ENCODE data around the gene WNT9B.

WNT9B gene

GRCh38 chr17:46884552-46884951 lies 33.2 kb downstream of the WNT9B start:
- no peak for DNase-seq

- DNase-seq, result no peak
Observed at GRCh38 chr17:46885415-46886309, 34.3 kb downstream of the WNT9B start.

GRCh38 chr17:46886310-46886663 lies 34.9 kb downstream of the WNT9B start:
- DNase-seq, result no peak

GRCh38 chr17:46887717-46888116 lies 36.3 kb downstream of the WNT9B start:
- DNase-seq, result no peak

- DNase-seq, result no peak
Observed at GRCh38 chr17:46888727-46889126, 37.3 kb downstream of the WNT9B start.

- DNase-seq, result no peak
Observed at GRCh38 chr17:46889519-46889918, 38.1 kb downstream of the WNT9B start.

- DNase-seq, result no peak
Observed at GRCh38 chr17:46889992-46890564, 38.7 kb downstream of the WNT9B start.

- DNase-seq, result no peak
Observed at GRCh38 chr17:46890638-46891037, 39.3 kb downstream of the WNT9B start.

- DNase-seq, result no peak
Observed at GRCh38 chr17:46892192-46892703, 40.9 kb downstream of the WNT9B start.

- no peak for DNase-seq
Observed at GRCh38 chr17:46894024-46894423, 42.6 kb downstream of the WNT9B start.

GRCh38 chr17:46894476-46895151 lies 43.2 kb downstream of the WNT9B start:
- DNase-seq, result no peak

- no peak for DNase-seq
Observed at GRCh38 chr17:46895171-46895570, 43.8 kb downstream of the WNT9B start.

GRCh38 chr17:46896991-46897390 lies 45.6 kb downstream of the WNT9B start:
- no peak for DNase-seq

GRCh38 chr17:46898364-46898763 lies 47.0 kb downstream of the WNT9B start:
- DNase-seq, result no peak

- DNase-seq, result no peak
Observed at GRCh38 chr17:46898860-46899259, 47.5 kb downstream of the WNT9B start.

GRCh38 chr17:46901291-46901690 lies 49.9 kb downstream of the WNT9B start:
- no peak for DNase-seq

- DNase-seq, result no peak
Observed at GRCh38 chr17:46903762-46904672, 52.6 kb downstream of the WNT9B start.

- DNase-seq, result no peak
Observed at GRCh38 chr17:46908068-46908737, 56.8 kb downstream of the WNT9B start.

GRCh38 chr17:46910179-46910927 lies 59.0 kb downstream of the WNT9B start:
- no peak for DNase-seq

- no peak for DNase-seq
Observed at GRCh38 chr17:46911311-46911710, 59.9 kb downstream of the WNT9B start.

GRCh38 chr17:46915596-46915995 lies 64.2 kb downstream of the WNT9B start:
- no peak for DNase-seq
